Heart left ventricle (tissue), 13 donors: ENCODE results near the gene GPLD1.

Source experiments
- POLR2A ChIP-seq, 2 donors: fragments of 450-650 bp; IDR thresholded peaks; one replicate each; pipeline ENCODE4 v1.6.1; 2017; ENCODE audit warnings: antibody characterized with exemption in 2 of 2, mild to moderate bottlenecking in 2 of 2, moderate library complexity in 2 of 2
- TF ChIP-seq, protein P1 (sequence below), 12 donors: fragments of 200-600 bp; sonication (generic) in 4 of 12; IDR thresholded peaks; one replicate each; pipeline versions ENCODE4 v1.5.0 to v1.8.0; 2018 to 2022; ENCODE audit warnings: antibody characterized with exemption in 12 of 12, mild to moderate bottlenecking in 5 of 12
- donor health status: ischemic (EF 13 %, LVEDD 7.1; RV severe dilation, severe dysfunction).
- donor health status: DM: no; HTN: yes; CAD: no.
- donor health status: DM: no; HTN: no; CAD: no.
- donor health status: ischemic (EF 25% LVEDD 6.9; RV normal size, moderate dysfunction).
- donor health status: ischemic (EF 25% LVEDD 5.7; RV mildly dilated, moderate dysfunction).
- donor health status: ischemic (EF 35%, LVEDD 5.7; RV mildly dilated, moderate dysfunction).
- donor health status: nonischemic (EF 11% LVEDD 7.7; RV severe dilation, severe dysfunction).
- donor health status: DM: yes; HTN: yes; CAD: no.
- donor health status: PGD.
- donor health status: ischemic (EF 29% LVEDD 5.4; RV normal size, mild dysfunction).
- donor health status: nonischemic (EF 23%, LVEDD 6.1; RV moderate dilation, normal function).

DNA sequence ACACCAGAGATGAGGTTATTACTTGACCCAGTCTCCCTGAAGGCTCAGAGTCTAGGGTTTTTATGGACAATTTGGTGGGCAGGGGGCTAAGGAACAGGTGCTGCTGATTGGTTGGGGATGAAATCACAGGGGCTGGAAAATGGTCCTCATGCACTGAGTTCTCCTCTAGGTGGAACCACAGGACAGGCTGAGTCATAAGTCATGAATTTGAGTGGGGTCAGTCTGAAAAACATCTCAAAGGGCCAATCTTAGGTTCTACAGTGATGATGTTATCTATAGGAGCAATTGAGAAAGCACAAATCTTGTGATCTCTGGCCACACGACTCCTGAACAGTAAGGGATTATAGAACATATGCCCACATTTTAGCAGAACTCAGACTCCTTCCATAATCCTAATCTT lies 92.6 kb downstream of the GPLD1 start:
- TF ChIP-seq, protein P1, sequence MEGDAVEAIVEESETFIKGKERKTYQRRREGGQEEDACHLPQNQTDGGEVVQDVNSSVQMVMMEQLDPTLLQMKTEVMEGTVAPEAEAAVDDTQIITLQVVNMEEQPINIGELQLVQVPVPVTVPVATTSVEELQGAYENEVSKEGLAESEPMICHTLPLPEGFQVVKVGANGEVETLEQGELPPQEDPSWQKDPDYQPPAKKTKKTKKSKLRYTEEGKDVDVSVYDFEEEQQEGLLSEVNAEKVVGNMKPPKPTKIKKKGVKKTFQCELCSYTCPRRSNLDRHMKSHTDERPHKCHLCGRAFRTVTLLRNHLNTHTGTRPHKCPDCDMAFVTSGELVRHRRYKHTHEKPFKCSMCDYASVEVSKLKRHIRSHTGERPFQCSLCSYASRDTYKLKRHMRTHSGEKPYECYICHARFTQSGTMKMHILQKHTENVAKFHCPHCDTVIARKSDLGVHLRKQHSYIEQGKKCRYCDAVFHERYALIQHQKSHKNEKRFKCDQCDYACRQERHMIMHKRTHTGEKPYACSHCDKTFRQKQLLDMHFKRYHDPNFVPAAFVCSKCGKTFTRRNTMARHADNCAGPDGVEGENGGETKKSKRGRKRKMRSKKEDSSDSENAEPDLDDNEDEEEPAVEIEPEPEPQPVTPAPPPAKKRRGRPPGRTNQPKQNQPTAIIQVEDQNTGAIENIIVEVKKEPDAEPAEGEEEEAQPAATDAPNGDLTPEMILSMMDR (IDR thresholded peaks at IDR 0.05), result no peak
- no peak for TF ChIP-seq POLR2A (IDR thresholded peaks at IDR 0.05)
